Osteocyte (in vitro differentiated cells): ENCODE measurements around the gene SFXN2. TPM values are rescaled to one million over a fixed set of nuclear protein-coding genes. Genes with fewer than 3 reads are reported as not detected.

Experiments
- DNase-seq: peaks from one replicate; pipeline ENCODE4 v3.0.0; 2021; ENCODE audit warnings: mixed read lengths; ENCODE audit not compliant: unreplicated experiment; ENCODE audit errors: extremely low spot score
- H3K27ac Mint-ChIP-seq: one replicate; pipeline ENCODE4 v1.8.0; 2021; ENCODE audit warnings: mild to moderate bottlenecking, mixed read lengths; ENCODE audit not compliant: unreplicated experiment
- H3K27me3 Mint-ChIP-seq: one replicate; pipeline ENCODE4 v1.8.0; 2021; ENCODE audit warnings: mixed read lengths; ENCODE audit not compliant: unreplicated experiment
- H3K36me3 Mint-ChIP-seq: one replicate; pipeline ENCODE4 v1.8.0; 2021; ENCODE audit warnings: mixed read lengths; ENCODE audit not compliant: unreplicated experiment
- H3K4me1 Mint-ChIP-seq: one replicate; pipeline ENCODE4 v1.8.0; 2021; ENCODE audit warnings: mixed read lengths; ENCODE audit not compliant: unreplicated experiment
- H3K4me3 Mint-ChIP-seq: one replicate; pipeline ENCODE4 v1.8.0; 2021; ENCODE audit warnings: mild to moderate bottlenecking, moderate library complexity, mixed read lengths; ENCODE audit not compliant: unreplicated experiment
- H3K9me3 Mint-ChIP-seq: one replicate; pipeline ENCODE4 v1.8.0; 2021; ENCODE audit warnings: mixed read lengths; ENCODE audit not compliant: unreplicated experiment
- CTCF ChIP-seq: fragments of 200-600 bp; sonication (generic); IDR thresholded peaks from 2 replicates; pipeline ENCODE4 v1.5.0; 2021; ENCODE audit warnings: antibody characterized with exemption, mild to moderate bottlenecking, moderate library complexity
- total RNA-seq: library from RNA; stranded (reverse); gene quantifications from 2 replicates; pipeline ENCODE4 v1.2.1, GENCODE V29; 2021

Gene SFXN2
- total RNA-seq, 1 donor from 2014 or later: 6.9 TPM

- Mint-ChIP-seq H3K4me3 (no peak overlapping the region), H3K36me3 (peaks cover 7% of the 10 kb centered on the region), H3K4me1 (peaks cover 76% of the 10 kb centered on the region), H3K9me3 (no peaks in the 10 kb centered on the region), H3K27ac (peak overlapping the region; percentile 82), H3K27me3 (no peaks in the 10 kb centered on the region)
- TF ChIP-seq CTCF: no peak
- DNase-seq: no peak
Observed at GRCh38 chr10:102765336-102765735, 50.9 kb downstream of the SFXN2 start.

- peaks cover 72% of the 10 kb centered on the region for H3K4me1 Mint-ChIP-seq
- H3K9me3 Mint-ChIP-seq: no peaks in the 10 kb centered on the region
- no peaks in the 10 kb centered on the region for H3K27me3 Mint-ChIP-seq
- peaks cover 7% of the 10 kb centered on the region for H3K36me3 Mint-ChIP-seq
- H3K27ac Mint-ChIP-seq: peak overlapping the region; percentile 73
- DNase-seq: no peak
- TF ChIP-seq CTCF: no peak
- H3K4me3 Mint-ChIP-seq: no peak overlapping the region
Observed at GRCh38 chr10:102767428-102768160, 53.2 kb downstream of the SFXN2 start.

- Mint-ChIP-seq H3K4me1 (peaks cover 76% of the 10 kb centered on the region), H3K9me3 (no peaks in the 10 kb centered on the region), H3K4me3 (no peak overlapping the region), H3K27me3 (no peaks in the 10 kb centered on the region), H3K27ac (peak overlapping the region; percentile 64), H3K36me3 (no peaks in the 10 kb centered on the region)
- no peak for TF ChIP-seq CTCF
- DNase-seq: no peak
Observed at GRCh38 chr10:102769375-102770107, 55.1 kb downstream of the SFXN2 start.

GRCh38 chr10:102770108-102770482 is 55.7 kb downstream of the SFXN2 start:
- TF ChIP-seq CTCF: no peak
- Mint-ChIP-seq H3K9me3 (no peaks in the 10 kb centered on the region), H3K4me1 (peaks cover 76% of the 10 kb centered on the region), H3K4me3 (no peak overlapping the region), H3K27ac (peak overlapping the region; percentile 27), H3K36me3 (no peaks in the 10 kb centered on the region), H3K27me3 (no peaks in the 10 kb centered on the region)
- DNase-seq: no peak

GRCh38 chr10:102770792-102771191 is 56.4 kb downstream of the SFXN2 start:
- TF ChIP-seq CTCF: no peak
- Mint-ChIP-seq H3K4me1 (peaks cover 76% of the 10 kb centered on the region), H3K36me3 (no peaks in the 10 kb centered on the region), H3K27me3 (no peaks in the 10 kb centered on the region), H3K9me3 (no peaks in the 10 kb centered on the region), H3K27ac (peak overlapping the region; percentile 27), H3K4me3 (no peak overlapping the region)
- DNase-seq: no peak
